Astrocyte (in vitro differentiated cells and primary cell): ENCODE measurements around the gene INSC.

Experiments
- CTCF ChIP-seq: IDR thresholded peaks from 2 replicates; pipeline ENCODE4 v1.5.1; 2011; ENCODE audit warnings: low read depth, mild to moderate bottlenecking, inconsistent platforms, low read length, moderate library complexity; ENCODE audit not compliant: insufficient read depth
- EZH2 ChIP-seq: IDR thresholded peaks from 2 replicates; pipeline ENCODE4 v1.6.1; 2012; ENCODE audit warnings: mild to moderate bottlenecking, low read length, inconsistent platforms; ENCODE audit not compliant: insufficient read depth

DNA sequence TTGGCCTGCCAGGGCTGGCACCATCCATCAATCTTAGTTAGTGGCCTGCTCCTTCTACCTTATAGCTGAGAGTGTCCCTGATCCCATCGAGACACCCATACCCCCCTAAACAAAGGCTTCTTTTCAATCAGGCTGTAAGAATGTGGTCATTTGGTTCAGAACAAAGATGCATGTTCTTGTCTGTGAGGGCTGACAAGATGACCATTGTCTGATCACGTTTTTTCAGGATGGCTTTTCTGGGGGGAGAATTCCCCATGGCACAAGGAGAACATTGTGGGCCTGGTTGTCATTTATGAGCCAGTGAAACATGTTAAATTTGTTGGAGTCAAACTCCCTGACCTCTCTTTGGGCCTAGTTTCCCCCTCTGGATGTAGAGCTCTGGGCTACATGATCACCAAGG lies 160.4 kb downstream of the INSC start:
- TF ChIP-seq CTCF, result no peak
- no peak for TF ChIP-seq EZH2
